HG03103 (cell line): Measurements from ENCODE around the gene KIAA1755.

Experiments
- ATAC-seq: cut with Tn5 transposase; IDR thresholded peaks from one replicate; pipeline ENCODE4 v1.9.1; 2021; ENCODE audit warnings: low read depth; ENCODE audit not compliant: unreplicated experiment

KIAA1755 gene

GRCh38 chr20:38222231-38222922 is 38.2 kb downstream of the KIAA1755 start:
- ATAC-seq: no peak

- ATAC-seq: no peak
These were observed 39.4 kb downstream of the KIAA1755 start for GRCh38 chr20:38221119-38221589.

- no peak for ATAC-seq
These were observed 39.9 kb downstream of the KIAA1755 start for GRCh38 chr20:38220587-38221118.

- ATAC-seq: no peak
These were observed 41.3 kb downstream of the KIAA1755 start for GRCh38 chr20:38219006-38219950.

- no peak for ATAC-seq
These were observed 42.0 kb downstream of the KIAA1755 start for GRCh38 chr20:38218566-38218885.

- no peak for ATAC-seq
These were observed 42.6 kb downstream of the KIAA1755 start for GRCh38 chr20:38217791-38218565.

GRCh38 chr20:38216746-38217595 is 43.6 kb downstream of the KIAA1755 start:
- no peak for ATAC-seq

GRCh38 chr20:38216201-38216600 is 44.3 kb downstream of the KIAA1755 start:
- ATAC-seq: no peak

GRCh38 chr20:38215194-38216182 is 45.0 kb downstream of the KIAA1755 start:
- ATAC-seq: no peak

- no peak for ATAC-seq
These were observed 46.0 kb downstream of the KIAA1755 start for GRCh38 chr20:38214256-38215193.

- no peak for ATAC-seq
These were observed 47.0 kb downstream of the KIAA1755 start for GRCh38 chr20:38213607-38213940.

- ATAC-seq: no peak
These were observed 47.5 kb downstream of the KIAA1755 start for GRCh38 chr20:38212806-38213606.

- ATAC-seq: no peak
These were observed 49.1 kb downstream of the KIAA1755 start for GRCh38 chr20:38211200-38212097.

GRCh38 chr20:38210741-38211140 is 49.8 kb downstream of the KIAA1755 start:
- ATAC-seq: no peak

- no peak for ATAC-seq
These were observed 50.7 kb downstream of the KIAA1755 start for GRCh38 chr20:38209736-38210405.
